Panc1 (cell line): Measurements from ENCODE around the gene LCOR.

Experiments
- CTCF ChIP-seq: fragments of 450-650 bp; IDR thresholded peaks from 2 replicates; pipeline ENCODE4 v1.5.1; 2017; ENCODE audit warnings: mild to moderate bottlenecking
- POLR2AphosphoS5 ChIP-seq: IDR thresholded peaks from 2 replicates; pipeline ENCODE4 v1.6.1; 2012; ENCODE audit warnings: mild to moderate bottlenecking, low read depth, low read length, moderate library complexity
- REST ChIP-seq, 2 experiments: IDR thresholded peaks; 2 replicates each; pipeline ENCODE4 v1.6.1; 2011 to 2012; ENCODE audit warnings: low read depth in 2 of 2, control low read depth in 1 of 2, low read length in 1 of 2, mild to moderate bottlenecking in 1 of 2, moderate library complexity in 1 of 2; ENCODE audit not compliant: insufficient read depth in 1 of 2

- no peak for TF ChIP-seq CTCF
- TF ChIP-seq REST (IDR thresholded peaks at IDR 0.05; ENCODE audit: insufficient read depth in 1 of 2, low read depth in 2 of 2, low read length in 1 of 2): no peak
- TF ChIP-seq POLR2AphosphoS5: no peak
Observed at GRCh38 chr10:96987842-96988175, 155.7 kb downstream of the LCOR start.
